Measurements from ENCODE around the gene SLC17A7.
"Not testable (repeated sequence)": the region's sequence is repeated elsewhere in the genome, so short reads cannot be mapped to it uniquely, and the experiment has no call there.

Gene SLC17A7

DNA sequence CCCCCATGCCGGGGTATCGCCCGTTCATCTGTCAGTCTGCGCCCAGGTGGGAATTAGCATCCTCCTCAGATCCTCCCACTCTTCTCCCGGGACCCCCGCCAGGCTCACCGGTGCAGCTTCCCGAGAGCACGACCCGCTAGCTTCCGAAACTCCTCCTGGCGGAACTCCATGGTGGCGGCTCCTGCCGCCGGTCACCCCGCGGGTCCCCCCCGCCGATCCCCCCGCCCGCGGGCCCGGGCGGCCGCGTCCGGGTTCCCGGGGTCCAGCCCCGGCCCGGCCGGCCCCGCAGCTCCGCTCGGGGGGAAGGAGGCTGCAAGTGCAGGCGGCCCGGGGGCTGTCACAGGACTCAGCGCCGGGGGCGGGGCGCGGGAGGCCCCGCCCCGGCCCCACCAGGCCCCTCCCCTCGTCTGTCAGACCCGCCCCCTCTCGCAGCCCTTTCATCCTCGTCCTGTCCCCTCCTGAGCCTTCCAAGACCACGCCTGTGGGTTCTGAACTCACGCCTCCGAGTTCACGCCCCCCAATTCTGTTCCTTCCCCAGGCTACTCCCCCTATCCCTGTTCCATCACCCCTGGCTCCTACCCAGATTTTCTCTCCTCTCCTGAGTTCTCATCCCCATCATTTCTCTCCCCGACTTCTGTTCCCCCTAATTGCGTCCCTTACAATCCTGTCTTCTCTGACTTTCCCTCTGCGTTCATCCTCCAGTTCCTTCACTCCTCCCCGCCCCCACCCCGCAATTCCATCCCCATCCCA is at the start of gene SLC17A7:
Gene SLC17A7, minus strand, starts transcription at position 318 of the 750 bp plus-strand sequence. Its CDS starts 148 bp downstream, at position 170.
- peak; percentile 82 for DNase-seq (ENCODE audit: low spot score)

GRCh38 chr19:49490287-49491029 is 49.1 kb upstream of the SLC17A7 start:
- no peak for DNase-seq (ENCODE audit: low spot score)

- no peak for DNase-seq (ENCODE audit: low spot score)
Measured at GRCh38 chr19:49489601-49490167, 48.4 kb upstream of the SLC17A7 start.

DNA sequence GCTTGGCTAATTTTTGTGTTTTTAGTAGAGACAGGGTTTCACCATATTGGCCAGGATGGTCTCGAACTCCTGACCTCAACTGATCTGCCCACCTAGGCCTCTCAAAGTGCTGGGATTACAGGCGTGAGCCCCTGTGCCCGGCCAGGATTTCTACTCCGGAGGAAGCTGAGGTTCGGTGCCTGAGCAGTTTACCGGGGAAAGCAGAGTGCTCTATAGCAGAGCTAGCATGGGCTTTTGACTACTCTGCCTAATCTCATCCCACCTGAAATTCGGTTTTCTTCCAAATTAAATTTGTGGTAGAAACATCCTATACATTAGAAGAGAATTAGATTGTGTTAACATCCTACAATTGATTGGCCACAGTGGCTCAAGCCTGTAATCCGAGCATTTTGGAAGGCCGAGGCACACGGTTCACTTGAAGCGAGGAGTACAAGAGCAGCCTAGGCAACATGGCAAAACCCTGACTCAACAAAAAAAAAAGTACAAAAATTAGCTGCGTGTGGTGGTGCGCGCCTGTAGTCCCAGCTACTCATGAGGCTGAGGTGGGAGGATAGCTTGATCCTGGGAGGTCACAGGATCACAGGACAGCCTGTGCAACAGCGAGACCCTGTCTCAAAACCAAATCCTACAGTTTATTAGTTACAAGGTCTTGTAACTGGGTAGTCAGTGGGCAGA is 47.7 kb upstream of the SLC17A7 start:
- DNase-seq (ENCODE audit: low spot score), result no peak

DNA sequence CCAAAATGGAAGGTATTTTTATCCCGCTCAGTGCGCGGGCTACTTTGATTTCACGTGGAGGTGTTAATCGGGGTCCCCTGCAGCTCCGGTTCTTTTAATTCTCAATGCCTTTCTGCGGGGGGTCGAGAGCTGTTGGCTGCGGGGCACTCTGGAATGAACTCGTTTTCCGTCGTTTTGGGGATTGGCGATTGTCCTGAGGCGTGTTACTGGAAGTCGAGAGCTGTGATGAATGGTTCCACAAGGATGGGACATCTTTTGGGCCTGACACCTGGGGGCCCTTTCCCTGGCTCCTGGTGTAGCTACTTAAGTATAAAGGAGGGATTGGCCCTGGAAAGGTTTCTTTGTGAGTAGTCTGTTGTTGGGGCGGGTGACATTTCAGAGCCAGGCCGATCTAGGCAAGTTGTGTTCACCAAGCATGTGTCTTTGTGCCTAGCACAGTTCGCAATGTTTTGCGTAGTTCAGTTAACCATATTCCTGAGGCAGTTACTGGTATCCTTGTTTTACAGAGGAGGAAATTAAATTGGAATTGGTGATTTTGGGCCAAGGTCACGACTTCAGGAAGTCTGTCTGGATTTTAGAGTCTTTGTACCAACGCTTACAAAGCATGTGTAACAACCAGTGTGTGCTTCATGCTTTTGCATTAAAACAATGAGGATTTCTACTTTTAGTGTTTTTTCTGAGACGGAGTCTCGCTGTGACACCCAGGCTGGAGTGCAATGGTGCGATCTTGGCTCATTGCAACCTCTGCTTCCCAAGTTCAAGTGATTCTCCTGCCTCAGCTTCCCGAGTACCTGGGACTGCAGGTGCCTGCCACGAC is 46.9 kb upstream of the SLC17A7 start:
- no peak for DNase-seq (ENCODE audit: low spot score)

DNA sequence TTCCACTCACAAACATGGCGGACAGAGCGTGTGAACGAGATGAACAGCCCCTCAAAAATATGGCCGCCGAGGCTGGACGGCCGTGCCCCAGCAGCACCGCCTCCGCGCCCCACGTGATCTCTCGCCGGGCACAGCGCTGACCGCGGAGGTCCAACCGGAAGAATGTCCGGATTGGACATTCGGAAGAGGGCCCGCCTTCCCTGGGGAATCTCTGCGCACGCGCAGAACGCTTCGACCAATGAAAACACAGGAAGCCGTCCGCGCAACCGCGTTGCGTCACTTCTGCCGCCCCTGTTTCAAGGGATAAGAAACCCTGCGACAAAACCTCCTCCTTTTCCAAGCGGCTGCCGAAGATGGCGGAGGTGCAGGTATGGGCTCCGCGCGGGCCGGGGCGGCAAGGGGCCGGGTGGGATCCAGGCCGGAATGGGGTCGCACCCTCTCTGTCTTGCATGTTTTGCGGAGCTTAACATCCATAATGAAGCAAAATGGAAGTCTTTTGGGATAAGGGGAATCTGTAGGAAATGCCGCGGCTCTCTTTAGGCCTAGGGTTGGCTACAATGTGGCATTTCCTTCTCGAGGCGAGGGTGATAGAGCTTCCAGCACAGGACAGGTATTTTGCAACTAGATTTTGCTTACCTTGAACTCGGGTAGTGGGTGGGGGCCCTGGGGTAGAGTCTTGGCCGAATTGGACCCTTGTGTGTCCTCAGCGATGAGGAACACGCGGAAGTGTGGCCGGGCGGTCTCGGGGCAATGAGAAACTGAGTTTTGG is 46.1 kb upstream of the SLC17A7 start, which contains the start of gene RPL13A:
Gene RPL13A, plus strand, starts transcription at position 332 of the 769 bp plus-strand sequence. Its CDS starts 22 bp downstream, at position 354.
- DNase-seq (ENCODE audit: low spot score), result peak; percentile 95

DNA sequence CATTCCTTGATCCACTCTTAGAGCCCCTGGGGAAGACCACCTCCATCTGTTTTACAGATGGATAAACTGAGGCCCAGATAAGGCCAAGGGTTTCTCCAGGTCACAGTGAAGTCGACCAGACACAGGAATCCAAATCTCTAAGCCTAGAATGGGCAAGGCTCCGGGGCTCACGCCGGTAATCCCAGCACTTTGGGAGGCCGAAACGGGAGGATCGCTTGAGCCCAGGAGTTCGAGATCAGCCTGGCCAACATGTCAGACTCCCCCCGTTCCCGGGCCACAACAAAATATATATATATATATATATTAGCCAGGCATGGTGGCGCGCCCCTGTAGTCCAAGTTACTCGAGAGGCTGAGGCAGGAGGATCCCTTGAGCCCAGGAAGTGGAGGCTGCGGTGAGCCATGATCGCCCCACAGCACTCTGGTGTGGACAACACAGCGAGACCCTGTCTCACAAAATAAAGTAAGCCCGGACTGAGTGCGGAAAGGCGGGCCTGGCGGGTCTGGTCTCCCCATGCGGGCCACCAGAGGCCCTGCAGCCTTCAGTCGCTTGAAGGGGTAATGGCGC is 45.5 kb upstream of the SLC17A7 start:
- no peak for DNase-seq (ENCODE audit: low spot score)

GRCh38 chr19:49486232-49486631 is 44.9 kb upstream of the SLC17A7 start:
- no peak for DNase-seq (ENCODE audit: low spot score)

DNA sequence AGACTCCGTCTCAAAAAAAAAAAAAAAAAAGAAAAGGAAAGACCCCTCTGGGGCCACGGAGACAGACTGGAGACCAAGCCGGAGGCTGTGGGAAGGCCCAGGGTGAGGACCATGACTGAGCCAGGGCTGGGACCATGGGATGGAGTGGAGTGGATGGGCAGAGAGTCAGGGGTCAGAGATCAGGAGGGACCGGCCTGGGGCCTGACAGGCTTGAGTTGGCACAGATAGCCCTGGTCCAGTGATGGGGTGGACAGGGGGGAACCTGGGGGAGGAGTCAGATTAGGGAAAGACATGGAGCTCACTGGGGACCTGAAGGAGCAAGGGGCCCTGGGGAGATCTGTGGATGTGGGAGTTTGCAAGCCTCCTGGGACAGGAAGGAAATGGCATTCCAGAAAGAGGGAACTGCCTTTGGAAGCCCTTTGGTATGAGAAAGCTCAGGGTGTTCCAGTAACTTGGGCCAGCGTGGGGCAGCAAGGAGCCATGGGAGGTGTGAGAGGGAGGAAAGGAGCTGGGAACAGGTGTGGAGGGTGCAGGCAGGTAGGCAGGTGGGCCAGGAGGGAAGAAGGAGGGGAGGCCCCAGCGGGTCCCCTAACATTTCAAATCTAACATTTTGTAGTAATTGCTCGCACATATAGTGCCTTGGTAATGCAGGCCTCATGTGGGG is 39.8 kb upstream of the SLC17A7 start:
- DNase-seq (ENCODE audit: low spot score), result no peak

DNA sequence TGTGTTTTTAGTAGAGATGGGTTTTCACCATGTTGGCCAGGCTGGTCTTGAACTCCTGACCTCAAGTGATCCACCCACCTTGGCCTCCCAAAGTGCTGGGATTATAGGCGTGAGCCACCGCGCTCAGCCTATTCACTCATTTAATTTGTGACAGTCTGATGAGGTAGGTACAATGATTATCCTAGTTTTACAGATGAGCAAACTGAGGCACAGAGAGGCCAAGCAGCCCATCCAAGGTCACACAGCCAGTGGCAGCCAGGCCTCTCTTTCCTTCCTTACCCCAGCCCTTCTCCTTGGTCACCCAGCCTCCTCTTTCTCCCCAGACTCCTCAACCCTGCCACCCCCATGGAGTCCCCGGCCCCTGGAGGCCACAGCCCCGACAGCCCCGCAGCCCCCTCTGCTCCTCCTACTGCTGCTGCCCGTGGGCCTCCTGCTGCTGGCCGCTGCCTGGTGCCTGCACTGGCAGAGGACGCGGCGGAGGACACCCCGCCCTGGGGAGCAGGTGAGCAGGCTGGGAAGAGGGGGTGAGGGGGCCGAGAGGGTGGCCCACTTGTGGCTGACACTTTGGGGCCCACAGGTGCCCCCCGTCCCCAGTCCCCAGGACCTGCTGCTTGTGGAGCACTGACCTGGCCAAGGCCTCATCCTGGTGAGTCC is 38.8 kb upstream of the SLC17A7 start:
- no peak for DNase-seq (ENCODE audit: low spot score)

DNA sequence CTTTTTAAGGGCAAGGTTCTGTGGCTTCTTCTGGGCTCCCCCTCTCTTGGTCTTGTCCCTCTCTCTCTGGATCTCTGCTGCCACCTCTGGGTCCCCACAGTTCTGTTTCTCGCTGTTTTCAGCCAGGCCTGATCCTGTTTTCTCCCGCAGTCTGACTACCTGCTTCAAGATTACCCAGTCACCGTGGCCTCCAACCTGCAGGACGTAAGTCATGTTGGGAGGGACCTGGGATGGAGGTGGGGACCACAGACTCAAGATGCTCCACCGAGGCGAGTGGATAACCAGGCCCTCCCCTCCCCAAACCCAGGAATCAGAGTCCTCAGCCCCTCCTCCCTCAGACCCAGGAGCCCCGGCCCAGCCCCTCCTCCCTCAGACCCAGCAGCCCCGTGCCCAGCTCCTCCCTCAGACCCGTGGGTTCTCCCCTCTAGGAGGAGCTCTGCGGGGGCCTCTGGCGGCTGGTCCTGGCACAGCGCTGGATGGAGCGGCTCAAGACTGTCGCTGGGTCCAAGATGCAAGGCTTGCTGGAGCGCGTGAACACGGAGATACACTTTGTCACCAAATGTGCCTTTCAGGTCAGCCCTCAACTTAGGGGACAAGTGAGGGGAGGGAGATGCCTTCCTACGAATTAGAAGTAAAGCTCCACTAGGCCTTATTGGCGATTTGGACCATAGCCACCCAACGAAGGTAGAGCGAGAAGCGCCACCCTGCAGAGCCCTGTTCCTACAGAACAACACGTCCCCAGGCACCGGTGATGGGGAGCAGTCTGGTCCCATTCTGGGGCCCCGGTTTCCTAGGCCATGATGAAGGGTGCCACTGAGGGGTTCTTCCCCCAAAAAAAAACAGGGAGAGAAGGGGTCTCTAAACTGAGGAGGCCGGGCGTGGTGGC is 34.9 kb upstream of the SLC17A7 start:
- peak; percentile 84 for DNase-seq (ENCODE audit: low spot score)

DNA sequence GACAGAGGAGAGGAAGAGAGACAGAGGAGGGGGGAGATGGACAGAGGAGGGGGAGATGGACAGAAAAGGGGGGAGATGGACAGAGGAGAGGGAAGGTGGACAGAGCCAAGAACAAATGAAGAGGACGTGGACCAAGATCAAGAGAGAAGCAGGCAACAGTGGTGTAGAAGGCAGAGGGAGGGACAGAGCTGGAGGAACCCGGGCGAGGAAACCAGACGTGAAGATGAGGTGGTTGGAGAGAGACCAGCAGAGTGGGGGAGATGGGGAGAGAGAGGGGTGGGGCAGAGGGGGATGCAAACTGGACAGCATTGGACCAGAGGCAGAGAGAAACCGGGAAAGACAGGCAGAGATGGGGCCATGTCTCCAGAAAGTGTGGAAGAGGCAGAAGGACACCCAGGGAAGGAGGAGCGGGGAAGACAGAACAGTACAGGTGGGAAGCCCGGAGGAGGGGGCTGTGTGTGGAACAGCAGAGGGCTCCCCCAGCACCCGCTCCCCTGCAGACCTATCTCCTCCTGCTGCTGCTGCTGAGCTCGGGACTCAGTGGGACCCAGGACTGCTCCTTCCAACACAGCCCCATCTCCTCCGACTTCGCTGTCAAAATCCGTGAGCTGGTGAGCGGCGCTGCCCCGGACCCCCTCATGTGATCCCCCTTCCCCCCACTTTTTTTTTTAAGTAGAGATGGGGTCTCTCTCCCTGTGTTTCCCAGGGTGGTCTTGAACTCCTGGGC is 34.0 kb upstream of the SLC17A7 start:
- no peak for DNase-seq (ENCODE audit: low spot score)

DNA sequence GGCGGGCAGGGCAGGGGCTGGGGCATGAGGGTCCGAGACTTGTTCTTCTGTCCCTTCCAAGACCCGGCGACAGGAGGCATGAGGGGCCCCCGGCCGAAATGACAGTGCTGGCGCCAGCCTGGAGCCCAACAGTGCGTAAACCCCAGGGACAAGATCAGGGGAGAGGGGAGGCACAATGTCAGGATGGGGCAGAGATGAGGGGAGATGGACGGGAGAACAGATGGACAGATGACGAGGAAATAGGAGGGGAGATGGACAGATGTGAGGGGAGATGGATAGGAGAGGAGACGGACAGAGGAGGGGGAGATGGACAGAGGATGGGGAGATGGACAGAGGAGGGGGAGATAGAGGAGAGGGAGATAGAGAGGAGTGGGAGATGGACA is 33.2 kb upstream of the SLC17A7 start:
- no peak for DNase-seq (ENCODE audit: low spot score)

- peak; percentile 90 for DNase-seq (ENCODE audit: low spot score)
Measured at GRCh38 chr19:49473868-49474541, 32.7 kb upstream of the SLC17A7 start, which contains the start of gene FLT3LG. Gene FLT3LG (plus strand): TSS chr19:49474215. CDS start chr19:49474640, 425 bp downstream.

DNA sequence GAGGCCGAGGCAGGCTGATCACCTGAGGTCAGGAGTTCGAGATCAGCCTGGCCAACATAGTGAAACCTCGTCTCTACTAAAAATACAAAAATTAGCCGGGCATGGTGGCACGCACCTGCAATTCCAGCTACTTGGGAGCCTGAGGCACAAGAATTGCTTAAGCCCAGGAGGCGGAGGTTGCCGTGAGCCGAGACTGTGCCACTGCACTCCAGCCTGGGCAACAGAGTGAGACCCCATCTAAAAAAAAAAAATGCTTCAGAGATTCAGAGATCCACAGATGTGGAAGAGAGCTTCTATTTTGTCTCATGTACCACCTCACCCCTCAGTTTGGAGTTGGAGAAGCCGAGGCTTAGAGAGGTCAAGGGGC is 32.2 kb upstream of the SLC17A7 start:
- not testable (repeated sequence) for DNase-seq (ENCODE audit: low spot score)

GRCh38 chr19:49472936-49473335 is 31.6 kb upstream of the SLC17A7 start:
- DNase-seq (ENCODE audit: low spot score), result no peak

DNA sequence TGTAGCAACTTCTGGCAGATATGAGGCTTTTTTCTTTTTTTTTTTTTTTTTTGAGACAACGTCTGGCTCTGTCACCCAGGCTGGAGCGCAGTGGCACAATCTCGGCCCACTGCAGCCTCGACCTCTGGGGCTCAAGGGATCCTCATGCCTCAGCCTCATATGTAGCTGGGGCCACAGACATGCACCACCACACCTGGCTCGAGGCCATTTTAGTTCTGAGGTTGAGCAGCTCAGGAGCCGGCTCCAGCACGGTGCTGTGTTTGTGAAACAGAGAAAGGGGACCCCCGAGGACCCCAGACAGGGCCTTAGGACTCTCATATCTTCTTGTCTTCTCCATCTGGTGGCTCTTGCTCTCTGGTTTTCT is 29.3 kb upstream of the SLC17A7 start:
- no peak for DNase-seq (ENCODE audit: low spot score)
